ENCODE measurements around the gene FAM81A. TPM values are rescaled to one million over a fixed set of nuclear protein-coding genes. Genes with fewer than 3 reads are reported as not detected.

Gene FAM81A
- 0.28 and 0.30 TPM in 2 replicates for total RNA-seq

GRCh38 chr15:59437817-59438624, at the start of gene FAM81A:
FAM81A (plus strand) TSS chr15:59438186; CDS start chr15:59458627, 20,441 bp downstream.

Other genes with a start within 250 kb of the FAM81A start
- not detected in 2 replicates for gene LDHAL6B, start 231.3 kb upstream of the FAM81A start, total RNA-seq
- gene MYO1E, start 65.3 kb upstream of the FAM81A start, total RNA-seq, result 152 and 256 TPM in 2 replicates
- gene GCNT3, start 173.6 kb downstream of the FAM81A start, total RNA-seq, result under 0.01 and 0.09 TPM in 2 replicates
- 22.8 and 23.2 TPM in 2 replicates for gene GTF2A2, start 219.3 kb downstream of the FAM81A start, total RNA-seq

Measured in smooth muscle cell of the umbilical artery (primary cell).